ENCODE data around the gene NF1.

DNA sequence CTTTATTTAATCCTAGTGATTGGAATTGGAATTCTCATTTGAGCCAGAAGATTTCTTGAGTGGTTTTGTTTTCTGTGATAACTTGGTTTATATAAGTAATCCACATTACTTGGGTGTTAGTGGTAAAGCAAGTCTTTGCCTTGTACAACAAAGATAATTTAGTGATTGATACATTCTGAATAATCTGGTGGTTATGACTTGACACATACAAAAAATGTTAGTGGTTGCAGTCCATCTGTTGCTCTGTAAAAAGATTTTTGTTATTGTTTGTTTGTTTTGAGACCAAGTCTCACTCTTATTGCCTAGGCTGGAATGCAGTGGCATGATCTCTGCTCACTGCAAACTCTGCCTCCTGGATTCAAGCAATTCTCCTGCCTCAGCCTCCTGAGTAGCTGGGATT lies 189.1 kb downstream of the NF1 start:
- TF ChIP-seq, protein P1, sequence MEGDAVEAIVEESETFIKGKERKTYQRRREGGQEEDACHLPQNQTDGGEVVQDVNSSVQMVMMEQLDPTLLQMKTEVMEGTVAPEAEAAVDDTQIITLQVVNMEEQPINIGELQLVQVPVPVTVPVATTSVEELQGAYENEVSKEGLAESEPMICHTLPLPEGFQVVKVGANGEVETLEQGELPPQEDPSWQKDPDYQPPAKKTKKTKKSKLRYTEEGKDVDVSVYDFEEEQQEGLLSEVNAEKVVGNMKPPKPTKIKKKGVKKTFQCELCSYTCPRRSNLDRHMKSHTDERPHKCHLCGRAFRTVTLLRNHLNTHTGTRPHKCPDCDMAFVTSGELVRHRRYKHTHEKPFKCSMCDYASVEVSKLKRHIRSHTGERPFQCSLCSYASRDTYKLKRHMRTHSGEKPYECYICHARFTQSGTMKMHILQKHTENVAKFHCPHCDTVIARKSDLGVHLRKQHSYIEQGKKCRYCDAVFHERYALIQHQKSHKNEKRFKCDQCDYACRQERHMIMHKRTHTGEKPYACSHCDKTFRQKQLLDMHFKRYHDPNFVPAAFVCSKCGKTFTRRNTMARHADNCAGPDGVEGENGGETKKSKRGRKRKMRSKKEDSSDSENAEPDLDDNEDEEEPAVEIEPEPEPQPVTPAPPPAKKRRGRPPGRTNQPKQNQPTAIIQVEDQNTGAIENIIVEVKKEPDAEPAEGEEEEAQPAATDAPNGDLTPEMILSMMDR (IDR thresholded peaks at IDR 0.05; ENCODE audit: low read depth, low read length), result no peak
- TF ChIP-seq EZH2phosphoT487 (IDR thresholded peaks at IDR 0.05; ENCODE audit: low read depth), result no peak

Measured in OCI-LY3 (cell line).